NB4 (cell line): Measurements from ENCODE around the gene STEAP3.

Experiments
- POLR2A ChIP-seq: IDR thresholded peaks from 2 replicates; pipeline ENCODE4 v1.6.1; 2011; ENCODE audit warnings: mild to moderate bottlenecking; ENCODE audit not compliant: insufficient read length; ENCODE audit errors: extremely low read depth
- TF ChIP-seq, protein P1 (sequence below): IDR thresholded peaks from one replicate; pipeline ENCODE4 v1.5.1; 2012; ENCODE audit warnings: low read depth, low read length
- TF ChIP-seq, protein P2 (sequence below): IDR thresholded peaks from 2 replicates; pipeline ENCODE4 v1.6.1; 2011; ENCODE audit warnings: low read depth, low read length

DNA sequence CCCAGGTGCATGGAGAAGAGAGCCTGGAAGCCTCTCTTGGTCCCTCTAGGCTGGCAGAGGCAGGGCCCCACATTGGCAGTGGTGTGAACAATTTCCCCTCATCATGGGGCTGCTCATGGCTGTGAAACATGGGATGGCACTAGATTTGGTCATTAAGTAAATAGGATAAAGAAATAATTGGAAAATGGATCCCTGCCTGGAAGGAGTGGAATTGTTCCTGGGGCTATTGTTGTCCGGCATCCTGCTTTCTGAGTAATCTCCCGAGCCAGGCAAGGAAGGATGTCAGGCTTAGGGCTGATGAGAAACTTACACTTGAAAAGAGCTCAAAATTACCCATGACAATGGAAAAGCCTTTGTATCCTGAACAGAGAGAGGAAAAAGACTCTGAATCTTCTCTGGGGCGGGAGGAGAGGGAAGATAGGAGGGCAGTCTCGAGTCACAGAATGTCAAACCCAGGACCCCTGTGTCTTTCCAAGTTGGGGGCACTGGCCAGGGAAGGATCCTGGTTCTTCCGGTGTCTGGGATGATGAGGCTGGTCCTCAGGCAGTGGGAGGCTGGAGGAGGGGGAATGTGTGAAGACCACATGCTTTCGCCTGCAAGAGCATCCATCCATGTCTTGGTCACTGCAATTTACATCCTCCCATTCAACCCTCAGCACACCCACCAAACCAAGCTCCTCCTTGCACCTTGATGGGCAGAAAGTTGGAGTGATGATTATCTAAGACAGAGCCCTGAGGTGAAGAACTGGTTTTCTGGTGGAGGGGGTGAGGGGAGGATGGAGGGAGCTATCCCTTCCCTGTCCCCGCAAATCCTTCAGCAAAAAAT lies 27.1 kb upstream of the STEAP3 start:
- TF ChIP-seq, protein P1, sequence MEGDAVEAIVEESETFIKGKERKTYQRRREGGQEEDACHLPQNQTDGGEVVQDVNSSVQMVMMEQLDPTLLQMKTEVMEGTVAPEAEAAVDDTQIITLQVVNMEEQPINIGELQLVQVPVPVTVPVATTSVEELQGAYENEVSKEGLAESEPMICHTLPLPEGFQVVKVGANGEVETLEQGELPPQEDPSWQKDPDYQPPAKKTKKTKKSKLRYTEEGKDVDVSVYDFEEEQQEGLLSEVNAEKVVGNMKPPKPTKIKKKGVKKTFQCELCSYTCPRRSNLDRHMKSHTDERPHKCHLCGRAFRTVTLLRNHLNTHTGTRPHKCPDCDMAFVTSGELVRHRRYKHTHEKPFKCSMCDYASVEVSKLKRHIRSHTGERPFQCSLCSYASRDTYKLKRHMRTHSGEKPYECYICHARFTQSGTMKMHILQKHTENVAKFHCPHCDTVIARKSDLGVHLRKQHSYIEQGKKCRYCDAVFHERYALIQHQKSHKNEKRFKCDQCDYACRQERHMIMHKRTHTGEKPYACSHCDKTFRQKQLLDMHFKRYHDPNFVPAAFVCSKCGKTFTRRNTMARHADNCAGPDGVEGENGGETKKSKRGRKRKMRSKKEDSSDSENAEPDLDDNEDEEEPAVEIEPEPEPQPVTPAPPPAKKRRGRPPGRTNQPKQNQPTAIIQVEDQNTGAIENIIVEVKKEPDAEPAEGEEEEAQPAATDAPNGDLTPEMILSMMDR = no peak
- no peak for TF ChIP-seq POLR2A
- TF ChIP-seq, protein P2, sequence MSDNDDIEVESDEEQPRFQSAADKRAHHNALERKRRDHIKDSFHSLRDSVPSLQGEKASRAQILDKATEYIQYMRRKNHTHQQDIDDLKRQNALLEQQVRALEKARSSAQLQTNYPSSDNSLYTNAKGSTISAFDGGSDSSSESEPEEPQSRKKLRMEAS = no peak
